Activated CD4-positive, alpha-beta T cell treated with anti-CD3 and anti-CD28 coated beads, Interleukin-2, amount 10 ng/mL, durations not matched to agents 7 days and 5 days (primary cell): Measurements from ENCODE around the gene SEC22B. TPM values are rescaled to one million over a fixed set of nuclear protein-coding genes. Genes with fewer than 3 reads are reported as not detected.
"Not testable (repeated sequence)": the region's sequence is repeated elsewhere in the genome, so short reads cannot be mapped to it uniquely, and the experiment has no call there.

Source experiments
- CTCF ChIA-PET: fragments of 350-600 bp; sonication (Branson Sonifier 250); formaldehyde crosslinking; loops from one replicate; lab custom pipeline; 2021; ENCODE audit warnings: antibody characterized with exemption; lab: Charles Lee
- POLR2A ChIA-PET: fragments of 350-600 bp; sonication (Branson Sonifier 250); formaldehyde crosslinking; loops from one replicate; lab custom pipeline; 2021; ENCODE audit warnings: antibody characterized with exemption; lab: Charles Lee
- DNase-seq: peaks from one replicate; pipeline ENCODE4 v3.0.0-alpha.2; 2020
- H3K27ac Mint-ChIP-seq: one replicate; pipeline ENCODE4 v1.8.0; 2021; ENCODE audit warnings: mild to moderate bottlenecking, moderate library complexity, mixed read lengths
- H3K27me3 Mint-ChIP-seq: one replicate; pipeline ENCODE4 v1.8.0; 2021; ENCODE audit warnings: mixed read lengths
- H3K36me3 Mint-ChIP-seq: one replicate; pipeline ENCODE4 v1.8.0; 2021; ENCODE audit warnings: low read depth, mixed read lengths
- H3K4me1 Mint-ChIP-seq: one replicate; pipeline ENCODE4 v1.8.0; 2021; ENCODE audit warnings: mixed read lengths
- H3K4me3 Mint-ChIP-seq: one replicate; pipeline ENCODE4 v1.8.0; 2021; ENCODE audit warnings: mild to moderate bottlenecking, moderate library complexity, mixed read lengths
- H3K9me3 Mint-ChIP-seq: one replicate; pipeline ENCODE4 v1.8.0; 2021; ENCODE audit warnings: mixed read lengths
- total RNA-seq, 2 experiments: library from RNA; stranded (reverse); gene quantifications; one replicate each; pipeline ENCODE4 v1.2.3, GENCODE V29; 2021

The SEC22B gene
- total RNA-seq, 2 experiments from 2014 or later = 24.4 to 28.1 TPM

GRCh38 chr1:120120525-120120924, 55.8 kb downstream of the SEC22B start:
- H3K27me3 Mint-ChIP-seq, H3K9me3 Mint-ChIP-seq, H3K36me3 Mint-ChIP-seq, DNase-seq, H3K4me3 Mint-ChIP-seq, POLR2A ChIA-PET, CTCF ChIA-PET, H3K27ac Mint-ChIP-seq: not testable (repeated sequence)
- H3K4me1 Mint-ChIP-seq = peaks cover 17% of the 10 kb centered on the region

- H3K27me3 Mint-ChIP-seq, DNase-seq, H3K27ac Mint-ChIP-seq, H3K36me3 Mint-ChIP-seq, POLR2A ChIA-PET, H3K4me3 Mint-ChIP-seq, H3K4me1 Mint-ChIP-seq, CTCF ChIA-PET, H3K9me3 Mint-ChIP-seq: not testable (repeated sequence)
These were observed 58.7 kb downstream of the SEC22B start for GRCh38 chr1:120117371-120118177.

- H3K4me1 Mint-ChIP-seq, CTCF ChIA-PET, H3K27ac Mint-ChIP-seq, DNase-seq, H3K27me3 Mint-ChIP-seq, H3K9me3 Mint-ChIP-seq, POLR2A ChIA-PET, H3K36me3 Mint-ChIP-seq, H3K4me3 Mint-ChIP-seq: not testable (repeated sequence)
These were observed 60.2 kb downstream of the SEC22B start for GRCh38 chr1:120116094-120116493.

- H3K36me3 Mint-ChIP-seq, H3K4me1 Mint-ChIP-seq, CTCF ChIA-PET, H3K27ac Mint-ChIP-seq, H3K4me3 Mint-ChIP-seq, POLR2A ChIA-PET, H3K27me3 Mint-ChIP-seq, DNase-seq, H3K9me3 Mint-ChIP-seq: not testable (repeated sequence)
These were observed 63.2 kb downstream of the SEC22B start for GRCh38 chr1:120113134-120113533.

- H3K27ac Mint-ChIP-seq, DNase-seq, POLR2A ChIA-PET, H3K4me1 Mint-ChIP-seq, H3K9me3 Mint-ChIP-seq, H3K36me3 Mint-ChIP-seq, H3K27me3 Mint-ChIP-seq, CTCF ChIA-PET, H3K4me3 Mint-ChIP-seq: not testable (repeated sequence)
These were observed 64.1 kb downstream of the SEC22B start for GRCh38 chr1:120112212-120112611.

GRCh38 chr1:120111771-120112170, 64.5 kb downstream of the SEC22B start:
- POLR2A ChIA-PET, H3K4me3 Mint-ChIP-seq, CTCF ChIA-PET, H3K27ac Mint-ChIP-seq, DNase-seq, H3K36me3 Mint-ChIP-seq, H3K4me1 Mint-ChIP-seq, H3K9me3 Mint-ChIP-seq, H3K27me3 Mint-ChIP-seq: not testable (repeated sequence)

GRCh38 chr1:120111008-120111407, 65.3 kb downstream of the SEC22B start:
- H3K27me3 Mint-ChIP-seq, H3K36me3 Mint-ChIP-seq, H3K4me3 Mint-ChIP-seq, CTCF ChIA-PET, H3K27ac Mint-ChIP-seq, H3K9me3 Mint-ChIP-seq, DNase-seq, POLR2A ChIA-PET, H3K4me1 Mint-ChIP-seq: not testable (repeated sequence)

- H3K9me3 Mint-ChIP-seq, H3K27ac Mint-ChIP-seq, CTCF ChIA-PET, DNase-seq, H3K4me3 Mint-ChIP-seq, H3K36me3 Mint-ChIP-seq, POLR2A ChIA-PET, H3K27me3 Mint-ChIP-seq: not testable (repeated sequence)
- H3K4me1 Mint-ChIP-seq = peaks cover 14% of the 10 kb centered on the region
These were observed 66.7 kb downstream of the SEC22B start for GRCh38 chr1:120109656-120110055.

- POLR2A ChIA-PET, H3K27me3 Mint-ChIP-seq, H3K9me3 Mint-ChIP-seq, H3K36me3 Mint-ChIP-seq, CTCF ChIA-PET, H3K4me3 Mint-ChIP-seq, H3K27ac Mint-ChIP-seq, DNase-seq: not testable (repeated sequence)
- peaks cover 14% of the 10 kb centered on the region for H3K4me1 Mint-ChIP-seq
These were observed 67.1 kb downstream of the SEC22B start for GRCh38 chr1:120109180-120109579.

- CTCF ChIA-PET, H3K36me3 Mint-ChIP-seq, H3K4me3 Mint-ChIP-seq, H3K27me3 Mint-ChIP-seq, H3K9me3 Mint-ChIP-seq, DNase-seq, POLR2A ChIA-PET: not testable (repeated sequence)
- Mint-ChIP-seq H3K4me1 (peaks cover 11% of the 10 kb centered on the region), H3K27ac (peak overlapping the region; percentile 78)
These were observed 71.0 kb downstream of the SEC22B start for GRCh38 chr1:120105288-120105687.

- H3K4me3 Mint-ChIP-seq, DNase-seq, H3K27ac Mint-ChIP-seq, H3K27me3 Mint-ChIP-seq, H3K9me3 Mint-ChIP-seq, H3K36me3 Mint-ChIP-seq, CTCF ChIA-PET, POLR2A ChIA-PET: not testable (repeated sequence)
- H3K4me1 Mint-ChIP-seq = peaks cover 12% of the 10 kb centered on the region
These were observed 72.6 kb downstream of the SEC22B start for GRCh38 chr1:120103768-120104167.

GRCh38 chr1:120101593-120101992, 74.7 kb downstream of the SEC22B start:
- H3K36me3 Mint-ChIP-seq, H3K27me3 Mint-ChIP-seq, CTCF ChIA-PET, H3K4me3 Mint-ChIP-seq, H3K27ac Mint-ChIP-seq, POLR2A ChIA-PET, DNase-seq, H3K9me3 Mint-ChIP-seq: not testable (repeated sequence)
- peaks cover 13% of the 10 kb centered on the region for H3K4me1 Mint-ChIP-seq
